Esophagus muscularis mucosa (tissue), 3 donors: ENCODE data around the gene CCDC188.

Experiments used
- EP300 ChIP-seq: sonication (generic); formaldehyde crosslinking; IDR thresholded peaks from one replicate; pipeline ENCODE4 v1.6.1; 2017; ENCODE audit warnings: antibody characterized with exemption
- TF ChIP-seq, protein P1 (sequence below), 3 experiments: fragments of 200-600 bp in 2 of 3; fragments of 450-650 bp in 1 of 3; sonication (generic) in 2 of 3; IDR thresholded peaks; one replicate each; pipeline ENCODE4 v1.5.1; 2017 to 2019; ENCODE audit warnings: antibody characterized with exemption in 3 of 3, mild to moderate bottlenecking in 2 of 3, moderate library complexity in 1 of 3

DNA sequence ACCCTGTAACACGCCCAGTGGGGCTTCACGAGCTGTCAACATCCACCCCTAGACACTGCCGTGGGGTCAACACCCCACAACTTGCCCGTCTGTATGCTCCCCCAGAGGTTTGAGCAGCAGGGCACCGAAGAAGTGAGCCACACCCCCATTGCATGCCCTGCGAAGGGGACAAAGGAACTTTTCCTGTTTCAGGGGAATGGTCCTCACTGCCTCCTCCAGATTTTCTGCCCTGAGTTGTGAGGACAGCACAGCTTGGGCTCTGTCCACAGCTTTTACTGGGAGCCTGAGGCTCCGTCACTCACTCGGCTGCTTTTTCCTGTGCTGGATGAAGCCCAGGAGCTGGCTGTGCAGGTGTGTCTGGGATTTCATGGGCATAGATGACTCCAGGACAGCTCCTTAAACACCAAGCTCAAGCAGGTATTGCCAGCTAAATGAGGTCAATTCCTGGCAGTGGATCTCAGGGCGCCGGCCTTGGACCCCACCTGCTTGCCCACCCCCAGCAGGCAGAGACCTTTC, 40.2 kb upstream of the CCDC188 start:
- TF ChIP-seq, protein P1, sequence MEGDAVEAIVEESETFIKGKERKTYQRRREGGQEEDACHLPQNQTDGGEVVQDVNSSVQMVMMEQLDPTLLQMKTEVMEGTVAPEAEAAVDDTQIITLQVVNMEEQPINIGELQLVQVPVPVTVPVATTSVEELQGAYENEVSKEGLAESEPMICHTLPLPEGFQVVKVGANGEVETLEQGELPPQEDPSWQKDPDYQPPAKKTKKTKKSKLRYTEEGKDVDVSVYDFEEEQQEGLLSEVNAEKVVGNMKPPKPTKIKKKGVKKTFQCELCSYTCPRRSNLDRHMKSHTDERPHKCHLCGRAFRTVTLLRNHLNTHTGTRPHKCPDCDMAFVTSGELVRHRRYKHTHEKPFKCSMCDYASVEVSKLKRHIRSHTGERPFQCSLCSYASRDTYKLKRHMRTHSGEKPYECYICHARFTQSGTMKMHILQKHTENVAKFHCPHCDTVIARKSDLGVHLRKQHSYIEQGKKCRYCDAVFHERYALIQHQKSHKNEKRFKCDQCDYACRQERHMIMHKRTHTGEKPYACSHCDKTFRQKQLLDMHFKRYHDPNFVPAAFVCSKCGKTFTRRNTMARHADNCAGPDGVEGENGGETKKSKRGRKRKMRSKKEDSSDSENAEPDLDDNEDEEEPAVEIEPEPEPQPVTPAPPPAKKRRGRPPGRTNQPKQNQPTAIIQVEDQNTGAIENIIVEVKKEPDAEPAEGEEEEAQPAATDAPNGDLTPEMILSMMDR (IDR thresholded peaks at IDR 0.05), result no peak
- TF ChIP-seq EP300, result no peak
